Coronary artery (tissue), 2 donors: ENCODE data around the gene MPP4.

Source experiments
- DNase-seq: peaks from one replicate; pipeline ENCODE4 v3.0.0-alpha.2; 2017; ENCODE audit warnings: low spot score
- H3K27ac ChIP-seq, 2 donors: fragments of 200-600 bp; sonication (generic); one replicate each; pipeline ENCODE4 v1.5.1; 2016 to 2019
- H3K4me3 ChIP-seq: fragments of 200-600 bp; sonication (generic); 2 replicates; pipeline ENCODE4 v1.5.1; 2016; ENCODE audit warnings: mild to moderate bottlenecking, moderate library complexity
- CTCF ChIP-seq: fragments of 200-600 bp; sonication (generic); IDR thresholded peaks from one replicate; pipeline ENCODE4 v1.5.1; 2019; ENCODE audit warnings: antibody characterized with exemption

Gene MPP4

GRCh38 chr2:201633661-201634249 lies 64.7 kb downstream of the MPP4 start:
- no peak for TF ChIP-seq CTCF
- Histone ChIP-seq H3K27ac (no peak overlapping the region), H3K4me3 (no peak overlapping the region)
- no peak for DNase-seq

GRCh38 chr2:201631041-201631440 lies 67.4 kb downstream of the MPP4 start:
- H3K27ac ChIP-seq: no peak overlapping the region
- no peak for TF ChIP-seq CTCF

GRCh38 chr2:201630577-201630976 lies 67.9 kb downstream of the MPP4 start:
- no peak for TF ChIP-seq CTCF
- H3K27ac ChIP-seq: no peak overlapping the region
- DNase-seq: no peak
- H3K4me3 ChIP-seq: no peak overlapping the region

More at GRCh38 chr2:201631041-201631440, 67.4 kb downstream of the MPP4 start:
- DNase-seq: no peak
- H3K4me3 ChIP-seq: no peak overlapping the region

- H3K4me3 ChIP-seq: no peak overlapping the region
- no peak for DNase-seq
- TF ChIP-seq CTCF: no peak
- no peak overlapping the region for H3K27ac ChIP-seq
Measured at GRCh38 chr2:201628545-201628944, 69.9 kb downstream of the MPP4 start.

GRCh38 chr2:201622306-201622970 lies 76.0 kb downstream of the MPP4 start:
- no peak overlapping the region for H3K27ac ChIP-seq
- no peak for TF ChIP-seq CTCF
- no peak for DNase-seq
- no peak overlapping the region for H3K4me3 ChIP-seq

- TF ChIP-seq CTCF: no peak
- no peak for DNase-seq
- H3K4me3 ChIP-seq: no peak overlapping the region
- H3K27ac ChIP-seq: no peak overlapping the region
Measured at GRCh38 chr2:201621293-201621999, 77.0 kb downstream of the MPP4 start.
